Measurements from ENCODE around the gene VANGL1. TPM values are rescaled to one million over a fixed set of nuclear protein-coding genes. Genes with fewer than 3 reads are reported as not detected.

Gene VANGL1
- total RNA-seq, 2 experiments from 2014 or later = 1.1 to 1.8 TPM

- Mint-ChIP-seq H3K4me3 (no peak overlapping the region), H3K4me1 (ENCODE audit: low read depth) (peaks cover 10% of the 10 kb centered on the region), H3K27me3 (no peaks in the 10 kb centered on the region), H3K36me3 (ENCODE audit: low read depth) (peaks cover 5% of the 10 kb centered on the region), H3K9me3 (no peaks in the 10 kb centered on the region), H3K27ac (no peak overlapping the region)
- intact Hi-C loops (cut with DNase I, micrococcal nuclease) = no loop called here
- Histone ChIP-seq H3K4me3 (ENCODE audit: low read length) (no peak overlapping the region), H3K36me3 (ENCODE audit: insufficient read depth, low read length) (no peaks in the 10 kb centered on the region), H3K4me1 (ENCODE audit: insufficient read depth, low read length) (peaks cover 3% of the 10 kb centered on the region), H3K9me3 (ENCODE audit: control insufficient read depth in 1 of 2, insufficient read depth in 1 of 2, low read length in 2 of 2) (no peaks in the 10 kb centered on the region), H3K27me3 (ENCODE audit: control insufficient read depth in 1 of 2, insufficient read depth in 2 of 2, low read length in 2 of 2) (no peaks in the 10 kb centered on the region), H3K27ac (ENCODE audit: low read depth in 1 of 2, low read length in 2 of 2) (no peak overlapping the region)
- TF ChIP-seq CTCF (IDR thresholded peaks at IDR 0.05) = no peak
- ATAC-seq (ENCODE audit: poor library complexity) (no peak), DNase-seq (no peak)
- POLR2A ChIA-PET = no interaction called here
- CTCF ChIA-PET = no interaction called here
Observed at GRCh38 chr1:115652236-115652788, 10.5 kb downstream of the VANGL1 start.

- Mint-ChIP-seq H3K4me3 (no peak overlapping the region), H3K9me3 (no peaks in the 10 kb centered on the region), H3K4me1 (ENCODE audit: low read depth) (peaks cover 10% of the 10 kb centered on the region), H3K36me3 (ENCODE audit: low read depth) (peaks cover 5% of the 10 kb centered on the region), H3K27ac (no peak overlapping the region), H3K27me3 (no peaks in the 10 kb centered on the region)
- Histone ChIP-seq H3K4me3 (ENCODE audit: low read length) (no peak overlapping the region), H3K36me3 (ENCODE audit: insufficient read depth, low read length) (no peaks in the 10 kb centered on the region), H3K4me1 (ENCODE audit: insufficient read depth, low read length) (no peaks in the 10 kb centered on the region), H3K27me3 (ENCODE audit: control insufficient read depth in 1 of 2, insufficient read depth in 2 of 2, low read length in 2 of 2) (no peaks in the 10 kb centered on the region), H3K9me3 (ENCODE audit: control insufficient read depth in 1 of 2, insufficient read depth in 1 of 2, low read length in 2 of 2) (no peaks in the 10 kb centered on the region), H3K27ac (ENCODE audit: low read depth in 1 of 2, low read length in 2 of 2) (no peak overlapping the region)
- no peak for TF ChIP-seq CTCF (IDR thresholded peaks at IDR 0.05)
- DNase-seq (no peak), ATAC-seq (ENCODE audit: poor library complexity) (no peak)
- intact Hi-C loops (cut with DNase I, micrococcal nuclease) = no loop called here
- CTCF ChIA-PET = no interaction called here
- POLR2A ChIA-PET = no interaction called here
Observed at GRCh38 chr1:115654125-115654524, 12.4 kb downstream of the VANGL1 start.

DNA sequence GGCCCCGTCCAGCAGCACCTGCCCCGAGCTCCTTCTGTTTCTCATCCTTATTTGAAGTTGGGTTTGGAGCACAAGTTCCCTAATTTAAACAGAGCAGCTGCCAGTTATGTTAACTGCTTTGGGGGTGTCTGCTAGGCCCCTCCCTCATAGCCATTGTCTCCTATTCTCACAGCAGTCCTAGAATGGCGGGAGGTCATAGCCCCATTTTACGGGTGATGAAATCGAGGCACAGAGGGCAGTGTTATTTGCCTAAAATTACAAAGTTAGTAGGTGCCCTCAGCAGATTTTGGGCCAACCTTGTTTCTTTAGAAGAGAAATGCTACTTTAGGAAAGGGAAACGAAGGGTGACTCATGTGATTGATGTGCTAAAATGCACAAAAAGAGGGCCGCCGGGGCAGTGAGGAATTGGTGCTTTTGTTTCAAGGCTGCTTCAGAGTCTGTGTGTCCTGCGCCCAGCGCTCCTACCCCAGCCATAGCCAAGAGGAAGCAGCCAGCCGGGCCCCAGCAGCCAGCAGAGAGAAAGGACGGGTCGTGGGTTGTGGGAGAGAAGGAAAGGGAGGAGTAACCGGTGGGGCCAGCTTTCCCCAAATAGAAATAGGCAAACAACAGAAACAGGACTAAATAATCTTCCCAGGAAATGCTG, 13.0 kb downstream of the VANGL1 start:
- ATAC-seq (ENCODE audit: poor library complexity) (no peak), DNase-seq (no peak)
- H3K4me1 Mint-ChIP-seq (ENCODE audit: low read depth) = peaks cover 10% of the 10 kb centered on the region
- Histone ChIP-seq H3K27me3 (ENCODE audit: control insufficient read depth in 1 of 2, insufficient read depth in 2 of 2, low read length in 2 of 2) (no peaks in the 10 kb centered on the region), H3K9me3 (ENCODE audit: control insufficient read depth in 1 of 2, insufficient read depth in 1 of 2, low read length in 2 of 2) (no peaks in the 10 kb centered on the region), H3K4me3 (ENCODE audit: low read length) (no peak overlapping the region), H3K27ac (ENCODE audit: low read depth in 1 of 2, low read length in 2 of 2) (no peak overlapping the region), H3K4me1 (ENCODE audit: insufficient read depth, low read length) (no peaks in the 10 kb centered on the region), H3K36me3 (ENCODE audit: insufficient read depth, low read length) (no peaks in the 10 kb centered on the region)
- TF ChIP-seq CTCF (IDR thresholded peaks at IDR 0.05) = no peak
- H3K9me3 Mint-ChIP-seq = no peaks in the 10 kb centered on the region
- intact Hi-C loops (cut with DNase I, micrococcal nuclease) = no loop called here
- H3K27me3 Mint-ChIP-seq = no peaks in the 10 kb centered on the region
- H3K27ac Mint-ChIP-seq = no peak overlapping the region
- ChIA-PET POLR2A (no interaction called here), CTCF (no interaction called here)
- no peak overlapping the region for H3K4me3 Mint-ChIP-seq
- peaks cover 5% of the 10 kb centered on the region for H3K36me3 Mint-ChIP-seq (ENCODE audit: low read depth)

Measured in CD4-positive, alpha-beta T cell (primary cell).